ENCODE data around the gene ZDHHC14. TPM values are rescaled to one million over a fixed set of nuclear protein-coding genes. Genes with fewer than 3 reads are reported as not detected.

Gene ZDHHC14
- polyA plus RNA-seq, 6 donors from 2014 or later = 1.7 to 10.5 (median 4.1) TPM

DNA sequence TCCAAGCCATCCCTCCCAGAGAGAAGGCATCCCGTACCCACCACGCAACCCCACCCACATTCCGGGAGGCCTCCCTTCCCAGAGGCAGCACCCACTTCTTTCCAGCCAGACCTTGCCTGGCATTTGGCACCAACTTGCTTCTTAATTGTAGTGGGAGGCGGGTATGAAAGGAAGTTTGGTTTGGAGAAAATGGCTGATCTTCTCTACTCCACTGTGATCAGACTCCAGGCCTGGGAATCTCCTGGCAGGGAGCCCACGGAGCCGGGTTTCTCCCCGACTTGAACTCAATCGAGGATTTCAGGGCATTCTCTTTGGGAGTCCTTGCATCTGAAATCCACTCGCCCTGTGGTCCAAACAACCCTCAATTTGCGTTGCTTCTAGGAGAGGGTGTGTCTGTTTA is 107.1 kb downstream of the ZDHHC14 start:
- peak overlapping the region in 2 of 6 donors; percentile 65 to 80 for H3K27ac Mint-ChIP-seq
- no peak for DNase-seq
- peaks cover 0 to 21% (median 13%) of the 10 kb centered on the region in 3 donors for H3K27me3 Mint-ChIP-seq
- H3K4me3 Mint-ChIP-seq = peak overlapping the region in 4 of 8 donors; percentile 5 to 83 (median 22)
- peaks cover 0 to 4% (median 0%) of the 10 kb centered on the region in 7 donors for H3K9me3 Mint-ChIP-seq
- peaks cover 0 to 9% of the 10 kb centered on the region in 2 donors for H3K36me3 Mint-ChIP-seq
- H3K4me1 Mint-ChIP-seq = peaks cover 43 to 69% (median 55%) of the 10 kb centered on the region in 3 donors
- ATAC-seq (ENCODE audit: low read depth in 2 of 2) = no peak

- H3K9me3 Mint-ChIP-seq = peaks cover 0 to 3% (median 0%) of the 10 kb centered on the region in 7 donors
- DNase-seq (no peak), ATAC-seq (ENCODE audit: low read depth in 2 of 2) (no peak)
- peaks cover 43 to 65% (median 54%) of the 10 kb centered on the region in 3 donors for H3K4me1 Mint-ChIP-seq
- peak overlapping the region in 2 of 8 donors; percentile 15 to 52 for H3K4me3 Mint-ChIP-seq
- peaks cover 0 to 23% (median 13%) of the 10 kb centered on the region in 3 donors for H3K27me3 Mint-ChIP-seq
- H3K36me3 Mint-ChIP-seq = peaks cover 0 to 12% of the 10 kb centered on the region in 2 donors
- H3K27ac Mint-ChIP-seq = no peak overlapping the region
Measured at GRCh38 chr6:157488716-157489118, 107.7 kb downstream of the ZDHHC14 start.

DNA sequence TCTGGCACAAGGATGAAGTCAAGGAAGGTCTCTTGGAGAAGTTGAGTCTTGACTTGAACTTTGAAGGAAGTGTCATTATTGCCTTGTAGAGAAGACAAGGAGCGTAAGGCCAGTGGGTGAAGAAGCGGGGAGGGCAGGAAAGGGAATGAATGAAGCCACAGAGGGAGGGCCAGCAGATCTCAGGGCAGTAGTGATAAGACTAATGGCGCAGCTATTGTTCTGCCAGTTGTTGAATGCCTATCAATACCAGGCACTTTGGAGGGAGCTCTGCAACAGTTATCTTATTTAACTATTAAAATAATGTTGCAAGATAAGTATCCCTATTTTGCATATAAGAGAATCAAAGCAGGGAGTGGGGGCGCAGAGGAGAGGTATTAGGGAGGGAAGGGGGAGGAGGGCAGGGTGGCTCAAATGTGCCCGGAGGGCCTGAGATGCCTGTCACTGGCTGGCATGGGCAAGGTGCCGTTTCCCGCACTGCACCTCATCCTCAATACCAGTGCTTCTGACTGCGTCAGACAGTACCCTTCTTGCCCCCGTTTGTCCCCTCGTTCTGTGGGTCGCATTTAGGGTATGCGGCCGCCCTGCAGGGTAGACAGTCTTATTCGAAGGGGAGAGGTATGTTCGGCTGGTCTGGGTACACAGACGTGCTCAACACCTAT is 109.8 kb downstream of the ZDHHC14 start:
- Mint-ChIP-seq H3K4me3 (no peak overlapping the region), H3K9me3 (peaks cover 0 to 2% (median 0%) of the 10 kb centered on the region in 7 donors), H3K27ac (peak overlapping the region in 1 of 6 donors; percentile 14), H3K27me3 (peaks cover 4 to 23% (median 13%) of the 10 kb centered on the region in 3 donors), H3K4me1 (peaks cover 50 to 66% (median 57%) of the 10 kb centered on the region in 3 donors), H3K36me3 (peaks cover 0 to 12% of the 10 kb centered on the region in 2 donors)
- ATAC-seq (ENCODE audit: low read depth in 2 of 2) = no peak
- DNase-seq = no peak

DNA sequence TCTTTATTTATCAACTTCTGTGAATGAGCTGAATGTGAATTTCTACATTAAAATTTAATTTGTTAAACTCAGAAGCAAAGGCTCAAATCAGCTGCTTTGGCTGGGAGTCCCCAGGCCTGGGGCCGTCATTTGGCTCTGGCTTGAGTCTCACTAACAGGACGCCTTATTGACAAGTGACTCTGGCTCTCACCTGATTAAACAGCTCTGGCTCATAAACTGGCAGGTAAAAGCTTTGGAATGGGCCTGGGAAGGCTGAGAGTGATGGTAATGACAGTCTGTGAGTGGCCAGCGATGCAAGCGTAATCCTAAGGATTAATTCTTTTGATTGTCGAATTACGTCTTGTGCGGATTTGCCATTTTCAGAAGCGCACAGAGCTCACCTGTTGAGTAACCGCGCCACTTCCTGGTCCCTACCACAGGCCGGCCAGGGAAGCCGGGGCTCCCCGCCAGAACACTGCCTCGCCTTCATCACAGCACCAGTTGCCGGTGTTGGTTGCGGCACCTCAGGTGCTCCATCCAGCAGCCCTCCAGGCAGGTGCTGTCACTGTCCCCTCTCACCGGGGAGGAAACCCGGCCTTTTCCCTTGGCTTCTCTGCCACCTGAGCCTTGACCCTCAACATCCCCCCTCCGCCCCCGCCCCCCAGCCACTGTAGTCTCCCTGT is 110.7 kb downstream of the ZDHHC14 start:
- H3K4me3 Mint-ChIP-seq = no peak overlapping the region
- DNase-seq = no peak
- H3K27me3 Mint-ChIP-seq = peaks cover 4 to 23% (median 13%) of the 10 kb centered on the region in 3 donors
- H3K36me3 Mint-ChIP-seq = peaks cover 5 to 16% of the 10 kb centered on the region in 2 donors
- no peak for ATAC-seq (ENCODE audit: low read depth in 2 of 2)
- H3K4me1 Mint-ChIP-seq = peaks cover 48 to 64% (median 57%) of the 10 kb centered on the region in 3 donors
- no peak overlapping the region for H3K27ac Mint-ChIP-seq
- peaks cover 0 to 6% (median 2%) of the 10 kb centered on the region in 7 donors for H3K9me3 Mint-ChIP-seq

DNA sequence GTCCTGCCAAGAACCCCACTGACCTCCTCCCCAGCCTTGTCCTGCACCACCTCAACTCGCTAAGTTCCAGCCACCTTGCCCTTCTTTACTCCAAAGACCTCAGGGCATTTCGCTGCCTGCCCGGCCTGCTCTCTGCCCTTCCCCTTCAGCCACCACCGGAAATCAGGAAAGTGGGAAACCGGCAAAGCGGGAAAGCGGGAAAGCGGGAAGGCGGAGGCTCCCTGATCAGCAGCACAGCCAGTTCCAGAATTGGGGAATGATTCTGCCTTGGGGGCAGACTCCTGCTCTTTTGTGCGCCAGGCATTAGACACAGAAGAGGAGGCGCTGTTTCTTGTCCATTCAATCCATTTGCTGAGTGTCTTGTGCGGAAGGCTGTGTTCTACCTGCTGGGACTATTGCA is 111.3 kb downstream of the ZDHHC14 start:
- Mint-ChIP-seq H3K36me3 (peaks cover 8 to 21% of the 10 kb centered on the region in 2 donors), H3K4me1 (peaks cover 48 to 63% (median 56%) of the 10 kb centered on the region in 3 donors), H3K4me3 (no peak overlapping the region), H3K27ac (peak overlapping the region in 2 of 6 donors; percentile 34 to 67), H3K9me3 (peaks cover 0 to 10% (median 2%) of the 10 kb centered on the region in 7 donors), H3K27me3 (peaks cover 4 to 23% (median 13%) of the 10 kb centered on the region in 3 donors)
- DNase-seq (no peak), ATAC-seq (ENCODE audit: low read depth in 2 of 2) (no peak)

GRCh38 chr6:157492741-157493140 is 111.8 kb downstream of the ZDHHC14 start:
- Mint-ChIP-seq H3K4me3 (no peak overlapping the region), H3K9me3 (peaks cover 0 to 10% (median 2%) of the 10 kb centered on the region in 7 donors), H3K36me3 (peaks cover 8 to 25% of the 10 kb centered on the region in 2 donors)

DNA sequence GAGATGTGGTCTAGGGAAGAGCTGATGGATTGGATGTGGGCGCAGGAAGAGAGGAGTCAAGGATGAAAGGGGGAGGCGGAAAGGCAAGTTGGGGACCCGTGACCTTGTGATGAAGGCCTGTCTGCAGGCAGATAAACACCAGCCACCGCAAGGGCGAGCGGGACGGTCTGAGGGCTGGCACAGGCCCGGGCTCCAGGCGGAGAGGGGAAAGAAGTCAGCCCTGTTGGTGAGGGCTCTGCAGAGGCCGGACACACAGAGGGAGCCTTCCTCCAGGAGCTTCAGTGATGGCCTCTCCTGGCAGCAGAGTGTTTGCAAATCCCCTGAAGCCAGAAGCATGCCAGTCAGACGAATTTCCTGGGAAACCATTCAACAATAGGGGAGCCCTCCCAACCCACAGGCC is 112.2 kb downstream of the ZDHHC14 start:
- ATAC-seq (ENCODE audit: low read depth in 2 of 2) (no peak), DNase-seq (no peak)
- H3K9me3 Mint-ChIP-seq = peaks cover 0 to 10% (median 2%) of the 10 kb centered on the region in 7 donors
- peak overlapping the region in 4 of 6 donors; percentile 49 to 91 (median 59) for H3K27ac Mint-ChIP-seq
- H3K36me3 Mint-ChIP-seq = peaks cover 8 to 25% of the 10 kb centered on the region in 2 donors
- H3K4me3 Mint-ChIP-seq = no peak overlapping the region
- peaks cover 47 to 63% (median 50%) of the 10 kb centered on the region in 3 donors for H3K4me1 Mint-ChIP-seq
- H3K27me3 Mint-ChIP-seq = peaks cover 4 to 23% (median 13%) of the 10 kb centered on the region in 3 donors

More at GRCh38 chr6:157492741-157493140, 111.8 kb downstream of the ZDHHC14 start:
- H3K4me1 Mint-ChIP-seq = peaks cover 48 to 63% (median 51%) of the 10 kb centered on the region in 3 donors
- peaks cover 4 to 23% (median 13%) of the 10 kb centered on the region in 3 donors for H3K27me3 Mint-ChIP-seq
- peak overlapping the region in 4 of 6 donors; percentile 49 to 91 (median 59) for H3K27ac Mint-ChIP-seq
- DNase-seq (no peak), ATAC-seq (ENCODE audit: low read depth in 2 of 2) (no peak)

DNA sequence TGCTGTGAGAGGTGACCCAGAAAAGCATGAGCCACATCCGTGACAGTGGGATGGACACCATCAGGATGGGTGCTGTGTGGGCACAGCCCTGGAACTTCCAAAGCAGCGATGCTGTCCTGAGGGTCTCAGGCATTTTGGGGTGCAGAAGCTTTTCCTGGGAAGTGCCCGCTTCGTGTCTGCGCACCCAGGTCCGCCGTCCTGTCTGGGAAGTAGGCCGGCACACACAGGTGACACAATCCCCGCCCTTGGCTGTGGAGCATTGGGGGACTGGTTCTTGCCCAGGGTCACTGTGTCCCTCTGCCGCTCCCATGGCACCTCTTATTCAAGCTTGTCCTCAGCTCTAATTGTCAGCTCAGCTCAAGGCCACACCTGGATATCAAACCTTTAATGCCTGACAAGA is 112.6 kb downstream of the ZDHHC14 start:
- peaks cover 48 to 64% (median 49%) of the 10 kb centered on the region in 3 donors for H3K4me1 Mint-ChIP-seq
- H3K27me3 Mint-ChIP-seq = peaks cover 4 to 23% (median 13%) of the 10 kb centered on the region in 3 donors
- peaks cover 8 to 25% of the 10 kb centered on the region in 2 donors for H3K36me3 Mint-ChIP-seq
- peaks cover 0 to 10% (median 2%) of the 10 kb centered on the region in 7 donors for H3K9me3 Mint-ChIP-seq
- no peak overlapping the region for H3K4me3 Mint-ChIP-seq
- no peak for ATAC-seq (ENCODE audit: low read depth in 2 of 2)
- DNase-seq = no peak
- H3K27ac Mint-ChIP-seq = no peak overlapping the region

DNA sequence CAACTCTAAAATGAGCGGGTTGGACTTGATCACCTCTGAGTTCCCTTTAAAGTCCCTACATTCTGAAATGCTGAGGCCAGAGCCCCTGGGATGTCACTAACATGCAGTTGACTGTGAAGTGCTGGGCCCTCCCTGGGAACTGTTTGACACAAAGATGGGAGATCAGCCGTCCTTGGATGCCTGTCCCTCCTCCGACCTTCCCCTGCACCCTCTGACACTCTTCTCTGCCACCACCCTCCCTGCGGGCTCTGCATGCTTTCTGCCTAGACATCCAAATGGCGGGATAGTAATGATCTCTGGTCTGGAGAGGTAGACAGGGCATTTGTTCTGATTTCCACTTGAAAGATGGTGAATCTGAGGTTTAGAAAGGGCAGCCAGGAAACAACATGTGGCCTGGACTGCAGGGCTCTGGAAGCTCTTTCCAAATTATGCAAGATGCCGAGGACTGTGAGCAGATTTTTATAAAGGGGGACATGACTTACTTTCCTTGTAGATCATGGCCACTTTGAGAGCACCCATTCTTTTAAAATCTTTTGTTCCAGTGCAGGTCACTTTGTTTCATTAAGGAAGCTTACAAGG is 113.2 kb downstream of the ZDHHC14 start:
- peaks cover 4 to 23% (median 13%) of the 10 kb centered on the region in 3 donors for H3K27me3 Mint-ChIP-seq
- no peak for DNase-seq
- H3K27ac Mint-ChIP-seq = peak overlapping the region in 2 of 6 donors; percentile 4 to 90
- peaks cover 0 to 10% (median 2%) of the 10 kb centered on the region in 7 donors for H3K9me3 Mint-ChIP-seq
- peaks cover 53 to 66% (median 53%) of the 10 kb centered on the region in 3 donors for H3K4me1 Mint-ChIP-seq
- H3K36me3 Mint-ChIP-seq = peaks cover 8 to 25% of the 10 kb centered on the region in 2 donors
- no peak for ATAC-seq (ENCODE audit: low read depth in 2 of 2)
- no peak overlapping the region for H3K4me3 Mint-ChIP-seq

DNA sequence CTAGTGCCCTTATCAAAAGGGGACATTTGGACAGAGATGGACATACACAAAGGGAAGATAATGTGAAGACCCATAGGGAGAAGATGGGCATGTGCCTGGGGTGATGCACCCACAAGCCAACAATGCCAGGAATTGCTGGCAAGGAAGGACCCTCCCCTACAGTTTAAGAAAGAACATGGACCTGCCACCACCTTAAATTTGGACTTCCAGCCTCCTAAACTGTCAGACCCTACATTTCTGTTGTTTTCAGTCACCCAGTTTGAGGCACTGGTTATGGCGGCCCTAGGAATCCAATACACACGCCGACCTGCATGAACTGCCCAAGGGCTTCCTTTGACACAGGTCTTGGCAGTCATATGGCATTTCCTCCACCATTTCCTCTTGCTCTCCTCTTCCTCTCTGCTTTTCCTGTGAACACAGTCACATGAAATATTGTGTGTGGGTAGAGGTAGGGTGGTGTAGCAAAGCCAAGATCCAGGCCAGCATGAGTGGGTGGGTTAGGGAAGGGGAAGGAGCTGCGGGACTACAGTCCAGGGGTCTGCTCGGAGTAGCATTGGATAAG is 115.6 kb downstream of the ZDHHC14 start:
- Mint-ChIP-seq H3K27ac (peak overlapping the region in 1 of 6 donors; percentile 15), H3K27me3 (peaks cover 0 to 11% (median 4%) of the 10 kb centered on the region in 3 donors), H3K36me3 (peaks cover 8 to 25% of the 10 kb centered on the region in 2 donors), H3K4me1 (peaks cover 45 to 66% (median 52%) of the 10 kb centered on the region in 3 donors), H3K9me3 (peaks cover 0 to 10% (median 2%) of the 10 kb centered on the region in 7 donors), H3K4me3 (no peak overlapping the region)
- DNase-seq (no peak), ATAC-seq (ENCODE audit: low read depth in 2 of 2) (no peak)

- H3K27ac Mint-ChIP-seq = peak overlapping the region in 1 of 6 donors; percentile 9
- peaks cover 0 to 7% (median 4%) of the 10 kb centered on the region in 3 donors for H3K27me3 Mint-ChIP-seq
- no peak for ATAC-seq (ENCODE audit: low read depth in 2 of 2)
- peak overlapping the region in 1 of 8 donors; percentile 8 for H3K4me3 Mint-ChIP-seq
- peaks cover 42 to 73% (median 53%) of the 10 kb centered on the region in 3 donors for H3K4me1 Mint-ChIP-seq
- no peak for DNase-seq
- peaks cover 0 to 10% (median 2%) of the 10 kb centered on the region in 7 donors for H3K9me3 Mint-ChIP-seq
- peaks cover 8 to 21% of the 10 kb centered on the region in 2 donors for H3K36me3 Mint-ChIP-seq
Measured at GRCh38 chr6:157497579-157497978, 116.6 kb downstream of the ZDHHC14 start.

- peaks cover 0 to 10% (median 2%) of the 10 kb centered on the region in 7 donors for H3K9me3 Mint-ChIP-seq
- ATAC-seq (ENCODE audit: low read depth in 2 of 2) (no peak), DNase-seq (no peak)
- peak overlapping the region in 1 of 6 donors; percentile 64 for H3K27ac Mint-ChIP-seq
- H3K4me3 Mint-ChIP-seq = no peak overlapping the region
- H3K36me3 Mint-ChIP-seq = peaks cover 11 to 14% of the 10 kb centered on the region in 2 donors
- peaks cover 0 to 4% (median 0%) of the 10 kb centered on the region in 3 donors for H3K27me3 Mint-ChIP-seq
- H3K4me1 Mint-ChIP-seq = peaks cover 35 to 76% (median 53%) of the 10 kb centered on the region in 3 donors
Measured at GRCh38 chr6:157498817-157499216, 117.8 kb downstream of the ZDHHC14 start.
